MM.1S (cell line): Measurements from ENCODE around the gene FOXL2.

ENCODE experiments used
- EZH2 ChIP-seq: fragments of 300-600 bp; sonication (generic); optimal IDR thresholded peaks from 2 replicates; pipeline ENCODE3; 2017; ENCODE audit warnings: low read depth, mild to moderate bottlenecking, antibody characterized with exemption, low read length, mixed read lengths
- EZH2phosphoT487 ChIP-seq: fragments of 300-600 bp; sonication (generic); IDR thresholded peaks from 2 replicates; pipeline ENCODE4 v1.6.1; 2018; ENCODE audit warnings: antibody characterized with exemption, low read length
- TF ChIP-seq, protein P1 (sequence below): fragments of 300-600 bp; sonication (generic); IDR thresholded peaks from 2 replicates; pipeline ENCODE4 v1.5.1; 2016; ENCODE audit warnings: antibody characterized with exemption, low read length, mixed read lengths

DNA sequence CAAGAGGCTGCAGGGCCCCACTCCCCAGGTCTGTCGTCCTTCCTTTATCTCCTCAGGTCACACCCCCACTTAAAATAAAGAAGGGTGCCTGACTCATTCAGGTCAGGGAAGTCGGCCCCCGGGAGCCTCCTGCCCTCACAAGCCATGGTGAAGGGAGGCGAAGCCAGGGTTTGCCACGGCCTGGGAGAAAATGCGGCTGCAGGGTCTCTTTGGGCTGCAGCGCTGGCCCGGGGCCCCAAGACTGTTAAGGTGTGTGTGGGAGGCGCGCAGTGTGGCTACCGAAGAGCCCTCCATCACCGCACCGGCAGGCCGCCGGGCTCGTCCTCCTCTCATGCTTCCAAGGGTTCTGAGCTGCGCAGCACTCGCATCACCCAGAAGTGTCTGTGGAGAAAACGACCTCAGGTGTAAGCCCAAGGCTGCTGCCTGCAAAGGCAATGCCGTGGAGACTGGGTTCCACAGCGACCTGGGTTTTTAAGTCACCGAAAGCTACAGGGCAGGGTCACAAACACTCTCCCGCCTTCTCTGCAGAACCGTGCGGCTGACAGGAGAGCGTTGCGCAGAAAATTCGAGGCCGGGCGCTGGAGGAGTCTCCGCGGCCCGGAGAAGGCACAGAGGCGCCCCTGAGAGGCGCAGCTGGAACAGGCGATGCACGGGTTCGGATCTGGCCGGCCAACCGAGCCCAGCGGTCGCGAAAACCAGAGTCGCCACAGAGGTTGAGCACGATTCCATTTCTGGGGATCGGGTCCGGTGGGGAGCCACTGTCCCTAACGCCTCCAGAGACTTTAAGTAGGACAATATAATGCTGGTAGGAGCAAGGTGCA lies 8.7 kb downstream of the FOXL2 start:
- TF ChIP-seq EZH2 (no peak), EZH2phosphoT487 (no peak)
- TF ChIP-seq, protein P1, sequence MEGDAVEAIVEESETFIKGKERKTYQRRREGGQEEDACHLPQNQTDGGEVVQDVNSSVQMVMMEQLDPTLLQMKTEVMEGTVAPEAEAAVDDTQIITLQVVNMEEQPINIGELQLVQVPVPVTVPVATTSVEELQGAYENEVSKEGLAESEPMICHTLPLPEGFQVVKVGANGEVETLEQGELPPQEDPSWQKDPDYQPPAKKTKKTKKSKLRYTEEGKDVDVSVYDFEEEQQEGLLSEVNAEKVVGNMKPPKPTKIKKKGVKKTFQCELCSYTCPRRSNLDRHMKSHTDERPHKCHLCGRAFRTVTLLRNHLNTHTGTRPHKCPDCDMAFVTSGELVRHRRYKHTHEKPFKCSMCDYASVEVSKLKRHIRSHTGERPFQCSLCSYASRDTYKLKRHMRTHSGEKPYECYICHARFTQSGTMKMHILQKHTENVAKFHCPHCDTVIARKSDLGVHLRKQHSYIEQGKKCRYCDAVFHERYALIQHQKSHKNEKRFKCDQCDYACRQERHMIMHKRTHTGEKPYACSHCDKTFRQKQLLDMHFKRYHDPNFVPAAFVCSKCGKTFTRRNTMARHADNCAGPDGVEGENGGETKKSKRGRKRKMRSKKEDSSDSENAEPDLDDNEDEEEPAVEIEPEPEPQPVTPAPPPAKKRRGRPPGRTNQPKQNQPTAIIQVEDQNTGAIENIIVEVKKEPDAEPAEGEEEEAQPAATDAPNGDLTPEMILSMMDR, result no peak
